BJ (cell line): ENCODE results near the gene PLD2. TPM values are rescaled to one million over a fixed set of nuclear protein-coding genes. Genes with fewer than 3 reads are reported as not detected.

Experiments used
- CTCF ChIA-PET: fragments of 350-600 bp; formaldehyde crosslinking; extraction: SDS; loops from one replicate; lab custom pipeline; 2021; ENCODE audit warnings: antibody characterized with exemption, inconsistent platforms; lab: Yijun Ruan, JAX
- POLR2A ChIA-PET: fragments of 300-600 bp; sonication (Branson Sonifier 250); formaldehyde crosslinking; extraction: SDS; loops from one replicate; lab custom pipeline; 2021; ENCODE audit warnings: antibody characterized with exemption; lab: Charles Lee
- DNase-seq: peaks from one replicate; pipeline ENCODE4 v3.0.0-alpha.2; 2011; ENCODE audit warnings: low read depth
- H3K27me3 ChIP-seq: 2 replicates; pipeline ENCODE4 v1.6.0; 2011; ENCODE audit warnings: low read length; ENCODE audit not compliant: control insufficient read depth, insufficient read depth
- H3K36me3 ChIP-seq: 2 replicates; pipeline ENCODE4 v1.5.1; 2011; ENCODE audit warnings: low read length; ENCODE audit not compliant: control insufficient read depth, insufficient read depth
- H3K4me3 ChIP-seq: 2 replicates; pipeline ENCODE4 v1.5.1; 2011; ENCODE audit warnings: low read depth, mild to moderate bottlenecking, control low read depth, low read length
- polyA plus RNA-seq: library from polyadenylated mRNA; depleted of rRNA; stranded (reverse); fragments of >200 nt; gene quantifications from 2 replicates; pipeline ENCODE4 v1.2.3, GENCODE V29; 2011
- TF ChIP-seq, protein P1 (sequence below): IDR thresholded peaks from 2 replicates; pipeline ENCODE4 v1.5.1; 2011; ENCODE audit warnings: low read depth, mild to moderate bottlenecking, control low read depth, inconsistent platforms, low read length, moderate library complexity; ENCODE audit not compliant: insufficient read depth

Gene PLD2
- polyA plus RNA-seq, 1 experiment, result 34.1 TPM

- ChIA-PET CTCF (interaction anchor here (0.9 kb wide), 1 partner anchor 38 kb away, joined by 5 read pairs; no protein-coding TSS in a partner anchor), POLR2A (no interaction called here)
- Histone ChIP-seq H3K36me3 (peaks cover 2% of the 10 kb centered on the region), H3K27me3 (no peaks in the 10 kb centered on the region), H3K4me3 (no peak overlapping the region)
- no peak for DNase-seq
- TF ChIP-seq, protein P1, sequence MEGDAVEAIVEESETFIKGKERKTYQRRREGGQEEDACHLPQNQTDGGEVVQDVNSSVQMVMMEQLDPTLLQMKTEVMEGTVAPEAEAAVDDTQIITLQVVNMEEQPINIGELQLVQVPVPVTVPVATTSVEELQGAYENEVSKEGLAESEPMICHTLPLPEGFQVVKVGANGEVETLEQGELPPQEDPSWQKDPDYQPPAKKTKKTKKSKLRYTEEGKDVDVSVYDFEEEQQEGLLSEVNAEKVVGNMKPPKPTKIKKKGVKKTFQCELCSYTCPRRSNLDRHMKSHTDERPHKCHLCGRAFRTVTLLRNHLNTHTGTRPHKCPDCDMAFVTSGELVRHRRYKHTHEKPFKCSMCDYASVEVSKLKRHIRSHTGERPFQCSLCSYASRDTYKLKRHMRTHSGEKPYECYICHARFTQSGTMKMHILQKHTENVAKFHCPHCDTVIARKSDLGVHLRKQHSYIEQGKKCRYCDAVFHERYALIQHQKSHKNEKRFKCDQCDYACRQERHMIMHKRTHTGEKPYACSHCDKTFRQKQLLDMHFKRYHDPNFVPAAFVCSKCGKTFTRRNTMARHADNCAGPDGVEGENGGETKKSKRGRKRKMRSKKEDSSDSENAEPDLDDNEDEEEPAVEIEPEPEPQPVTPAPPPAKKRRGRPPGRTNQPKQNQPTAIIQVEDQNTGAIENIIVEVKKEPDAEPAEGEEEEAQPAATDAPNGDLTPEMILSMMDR, result no peak
These were observed 36.5 kb downstream of the PLD2 start for GRCh38 chr17:4843321-4844000.

DNA sequence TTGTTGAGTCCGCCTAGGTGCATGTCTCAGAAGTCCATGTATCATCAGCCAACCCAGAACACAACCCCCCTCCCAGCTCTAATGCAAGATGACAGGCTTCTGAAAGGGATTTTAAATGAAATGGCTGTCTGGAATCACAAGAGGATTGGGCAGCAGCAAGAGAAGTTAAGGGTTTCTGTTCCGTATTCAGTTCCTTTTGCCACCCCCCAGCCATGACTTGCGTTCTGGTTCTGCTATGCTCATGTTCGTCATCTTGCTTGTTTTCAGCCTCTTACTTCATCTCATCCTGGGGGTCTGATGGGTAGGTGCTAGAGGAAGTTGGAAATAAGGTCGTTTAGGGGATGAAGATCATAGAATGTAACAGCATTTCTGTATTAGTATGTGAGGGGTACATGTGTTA lies 38.2 kb downstream of the PLD2 start:
- CTCF ChIA-PET, result no interaction called here

DNA sequence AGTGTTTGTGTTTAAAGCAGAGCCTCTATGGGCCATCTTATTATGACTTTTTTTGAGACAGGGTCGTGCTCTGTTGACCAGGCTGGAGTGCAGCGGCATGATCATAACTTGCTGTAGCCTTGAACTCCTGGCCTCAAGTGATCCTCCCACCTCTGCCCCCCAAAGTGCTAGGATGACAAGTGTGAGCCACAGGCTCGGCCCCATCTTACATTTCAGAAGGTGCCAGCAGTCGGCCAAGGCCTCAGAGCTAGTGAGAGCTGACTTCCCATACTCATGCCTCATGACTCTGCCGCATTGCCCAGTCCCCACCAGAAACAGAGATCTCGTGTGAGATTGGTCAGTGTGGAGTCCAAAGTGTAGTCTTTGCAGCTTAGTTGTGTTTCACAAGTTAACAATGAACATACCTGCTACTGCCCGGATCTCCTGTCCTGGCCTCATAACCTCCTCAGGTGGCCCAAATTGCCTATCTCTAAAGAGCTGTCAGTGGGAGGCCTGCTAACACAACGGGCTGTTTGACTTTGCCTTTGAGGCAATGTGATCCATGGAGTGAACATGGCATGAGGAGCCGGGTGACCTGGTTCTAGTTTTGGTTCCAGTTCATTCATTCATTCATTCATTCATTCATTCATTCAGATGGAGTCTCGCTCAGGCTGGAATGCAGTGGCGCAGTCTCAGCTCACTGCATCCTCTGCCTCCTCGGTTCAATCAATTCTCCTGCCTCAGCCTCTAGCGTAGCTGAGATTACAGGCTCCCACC lies 39.9 kb downstream of the PLD2 start:
- no peaks in the 10 kb centered on the region for H3K27me3 ChIP-seq
- TF ChIP-seq, protein P1, result no peak
- no peak overlapping the region for H3K4me3 ChIP-seq
- DNase-seq, result no peak
- POLR2A ChIA-PET, result no interaction called here
- peaks cover 2% of the 10 kb centered on the region for H3K36me3 ChIP-seq
- CTCF ChIA-PET, result interaction anchor here (1.4 kb wide), 1 partner anchor 57 kb away, joined by 4 read pairs; no protein-coding TSS in a partner anchor

More for the DNA sequence above, 38.2 kb downstream of the PLD2 start:
- Histone ChIP-seq H3K4me3 (no peak overlapping the region), H3K27me3 (no peaks in the 10 kb centered on the region), H3K36me3 (peaks cover 2% of the 10 kb centered on the region)
- no peak for DNase-seq
- TF ChIP-seq, protein P1, result no peak
- POLR2A ChIA-PET, result no interaction called here

DNA sequence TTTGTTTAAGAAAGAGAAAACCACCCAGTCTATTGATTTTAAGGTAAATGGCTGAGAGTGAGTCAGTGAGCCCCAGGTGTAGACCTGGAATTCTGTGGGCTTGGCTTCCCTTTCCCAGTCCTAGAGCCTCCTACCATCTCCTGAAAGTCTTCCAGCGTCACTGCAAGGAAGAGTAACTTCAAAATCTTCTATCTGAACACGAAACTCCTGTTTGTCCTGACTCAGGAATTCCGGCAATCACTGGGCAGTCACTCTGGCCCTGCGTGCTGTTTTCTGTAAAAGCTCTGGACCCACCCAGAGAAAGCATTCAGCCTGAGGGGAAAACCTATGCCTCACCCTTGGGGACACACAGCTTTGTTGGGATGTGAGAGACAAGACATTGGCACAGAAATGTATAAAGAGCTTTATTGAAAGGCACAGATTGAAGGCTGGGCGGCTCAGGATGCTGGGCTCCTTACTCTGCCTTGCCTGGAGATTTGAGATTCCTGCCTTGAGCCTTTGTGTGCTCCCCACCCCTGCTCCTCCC lies 42.1 kb downstream of the PLD2 start:
- ChIA-PET POLR2A (no interaction called here), CTCF (interaction anchor here (1.0 to 2.2 kb wide), 4 partner anchors 12 to 59 kb away, joined by 3 to 5 read pairs (median 4); no protein-coding TSS in a partner anchor)
- H3K36me3 ChIP-seq, result peaks cover 2% of the 10 kb centered on the region
- no peaks in the 10 kb centered on the region for H3K27me3 ChIP-seq
- peak; percentile 58 for DNase-seq
- no peak overlapping the region for H3K4me3 ChIP-seq
- TF ChIP-seq, protein P1, result no peak

DNA sequence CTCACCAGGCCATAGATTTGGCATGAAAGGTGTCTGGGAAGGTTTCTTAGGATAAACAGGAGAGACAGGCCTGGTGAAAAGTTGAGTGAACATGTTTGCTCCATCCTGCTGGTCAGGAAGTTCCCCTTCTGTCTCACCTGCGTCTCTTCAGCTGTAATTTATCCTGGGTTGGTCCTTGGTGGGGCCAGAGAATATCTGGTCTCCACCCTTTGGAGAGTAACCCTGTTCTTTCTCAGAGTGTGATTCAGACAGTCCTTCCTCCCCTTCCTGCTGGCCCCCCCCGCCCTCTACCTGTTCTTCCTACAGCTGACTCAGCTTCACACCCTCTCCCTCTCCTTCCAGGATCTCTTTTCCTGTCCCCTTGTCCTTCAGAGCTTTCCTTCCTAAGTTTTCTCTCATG lies 43.3 kb downstream of the PLD2 start:
- no peak for DNase-seq
- H3K36me3 ChIP-seq, result no peaks in the 10 kb centered on the region
- TF ChIP-seq, protein P1, result no peak
- ChIA-PET CTCF (interaction anchor here (0.6 to 2.2 kb wide), 4 partner anchors 13 to 118 kb away, joined by 3 to 5 read pairs (median 3); no protein-coding TSS in a partner anchor), POLR2A (no interaction called here)
- H3K4me3 ChIP-seq, result no peak overlapping the region
- H3K27me3 ChIP-seq, result no peaks in the 10 kb centered on the region
